Stimulated activated CD4-positive, alpha-beta T cell treated with anti-CD3 and anti-CD28 coated beads, Interleukin-12 subunit alpha, Interleukin-12 subunit beta, amount 100 ng/mL, for 24 hours (primary cell): ENCODE data around the gene AKAP10.
"Not testable (repeated sequence)": the region's sequence is repeated elsewhere in the genome, so short reads cannot be mapped to it uniquely, and the experiment has no call there.

Source experiments
- DNase-seq, 2 experiments: peaks; one replicate each; pipeline ENCODE4 v3.0.0-alpha.2; 2020; ENCODE audit warnings: low read depth in 2 of 2

AKAP10 gene

DNA sequence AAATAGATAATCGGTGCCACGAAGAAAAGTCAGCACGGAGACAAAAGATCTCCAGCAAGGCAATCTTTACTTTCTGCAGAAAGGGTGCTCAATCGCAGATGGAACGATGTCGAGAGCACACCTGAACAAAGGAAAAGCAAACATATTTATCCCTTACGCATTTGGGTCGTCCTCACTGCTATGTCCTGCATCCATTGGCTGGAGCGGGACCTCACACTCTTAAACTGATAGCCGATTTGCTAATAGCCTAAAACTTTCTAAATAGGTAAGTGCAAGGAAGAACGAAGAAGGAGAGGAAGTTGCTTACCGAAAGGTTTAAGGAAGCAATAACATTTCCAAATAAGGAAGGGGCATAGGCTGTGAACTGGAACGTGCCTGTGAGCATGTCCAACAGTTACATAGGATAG is 1.2 kb upstream of the AKAP10 start:
- no peak for DNase-seq

DNA sequence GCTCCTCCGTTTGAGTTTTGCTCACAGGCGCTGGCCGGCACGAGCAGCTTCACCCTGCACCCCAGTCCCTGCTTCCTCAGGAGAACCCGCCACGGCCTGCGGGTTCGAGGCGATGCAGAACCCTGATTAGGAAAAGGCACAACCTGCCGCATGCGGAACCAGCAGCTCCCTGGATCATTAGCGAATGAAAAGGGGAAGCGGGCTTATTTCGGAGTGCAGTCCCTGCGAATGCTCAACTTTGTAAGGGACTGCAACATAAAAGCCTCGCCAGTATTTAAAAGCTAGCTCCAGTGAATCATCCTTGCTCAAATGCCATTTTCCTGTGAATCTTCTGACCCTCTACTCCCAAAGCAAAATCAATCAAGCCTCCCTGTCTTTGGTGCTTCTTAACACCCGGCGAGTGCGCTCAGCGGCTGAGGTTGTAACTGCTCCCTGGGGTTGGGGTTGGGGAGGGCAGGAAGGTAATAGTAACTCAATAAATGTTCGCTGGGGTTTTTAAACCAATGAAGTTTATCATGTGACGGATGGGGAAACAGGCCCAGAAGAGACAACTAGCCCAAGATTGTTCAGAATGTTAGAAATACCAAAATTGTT is 678 bp upstream of the AKAP10 start:
- peak; percentile 15 to 25 for DNase-seq

DNA sequence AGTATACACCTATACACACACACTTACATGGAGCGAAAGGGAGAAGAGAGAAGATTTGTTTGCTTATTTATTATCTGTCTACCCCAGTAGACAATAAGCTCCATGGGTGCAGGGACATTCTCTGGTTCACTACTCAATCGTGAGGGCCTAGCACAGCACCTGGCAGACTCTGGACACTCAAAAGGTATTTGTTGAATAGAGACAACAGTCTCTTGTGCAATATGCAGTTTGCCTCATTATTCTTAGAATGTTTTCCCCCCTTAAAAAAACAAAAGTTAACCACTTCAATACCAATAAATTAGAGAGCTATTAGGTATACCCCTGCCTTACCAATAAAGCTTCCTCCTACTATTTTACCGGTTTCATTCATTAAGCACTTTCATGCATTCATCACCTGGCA is 2.0 kb downstream of the AKAP10 start:
- DNase-seq, result no peak

DNA sequence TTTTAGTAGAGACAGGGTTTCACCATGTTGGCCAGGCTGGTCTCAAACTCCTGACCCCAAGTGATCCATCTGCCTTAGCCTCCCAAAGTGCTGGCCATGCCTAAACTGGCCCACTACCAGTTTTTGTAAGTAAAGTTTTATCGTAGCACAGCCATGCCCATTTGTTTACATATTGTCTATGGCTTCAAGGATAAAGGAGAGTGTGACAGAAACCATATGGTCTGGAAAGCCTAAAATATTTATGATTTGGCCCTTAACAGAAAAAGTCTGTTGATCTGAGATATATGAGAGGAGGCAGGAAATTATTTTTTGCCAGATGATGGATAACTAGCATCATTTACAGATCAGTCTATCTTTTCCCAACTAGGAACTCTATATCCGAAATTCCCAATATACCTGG is 4.5 kb downstream of the AKAP10 start:
- no peak for DNase-seq

DNA sequence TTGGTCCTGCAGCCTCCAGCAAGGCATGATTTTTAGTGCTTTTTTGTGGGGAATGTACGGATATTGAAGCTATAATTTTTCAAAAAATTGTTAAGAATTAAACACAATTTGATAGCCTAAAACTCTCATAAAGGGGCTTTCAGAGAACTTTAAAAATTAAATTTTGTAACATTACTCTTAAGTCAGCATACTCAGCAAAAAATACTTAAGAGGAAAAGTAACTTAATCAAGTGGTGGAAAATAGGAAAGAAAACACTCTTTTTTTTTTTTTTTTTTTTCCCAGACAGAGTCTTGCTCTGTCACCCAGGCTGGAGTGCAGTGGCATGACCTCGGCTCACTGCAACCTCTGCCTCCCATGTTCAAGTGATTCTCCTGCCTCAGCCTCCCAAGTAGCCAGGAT is 14.7 kb downstream of the AKAP10 start:
- not testable (repeated sequence) for DNase-seq

DNA sequence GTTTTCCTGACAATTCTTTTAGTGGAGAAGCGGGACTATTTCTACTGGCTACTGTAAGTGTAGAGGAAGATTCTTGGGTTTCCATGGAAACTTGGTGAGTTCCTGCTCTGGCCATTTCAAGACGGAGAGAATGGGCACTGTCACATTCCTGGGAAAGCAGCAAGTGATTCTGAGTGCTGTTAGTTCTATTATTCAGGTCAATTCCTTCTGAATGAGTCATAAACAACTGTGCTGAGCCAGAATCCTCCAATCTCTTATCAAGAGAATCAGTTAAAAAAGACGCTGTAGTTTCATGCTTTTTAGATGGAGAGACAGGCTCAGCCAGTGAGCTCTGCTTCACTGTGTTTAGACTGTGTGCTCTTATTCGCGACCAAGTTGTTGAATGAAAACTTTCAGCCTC is 19.6 kb downstream of the AKAP10 start:
- no peak for DNase-seq

DNA sequence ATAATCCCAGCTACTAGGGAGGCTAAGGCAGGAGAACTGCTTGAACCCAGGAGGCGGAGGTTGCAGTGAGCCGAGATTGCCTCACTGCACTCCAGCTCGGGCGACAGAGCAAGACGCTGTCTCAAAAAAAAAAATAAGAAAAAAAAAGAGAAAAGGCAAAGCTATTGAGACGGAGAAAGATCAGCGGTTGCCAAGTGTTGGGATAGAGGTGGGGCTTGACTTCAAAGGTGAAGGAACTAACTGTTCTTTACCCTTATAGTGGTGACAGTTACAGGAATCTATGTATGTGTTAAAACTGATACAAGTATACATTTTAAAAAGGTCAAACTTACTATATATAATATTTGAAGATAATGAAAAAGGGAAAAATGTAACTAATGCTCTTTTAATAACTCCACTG is 22.5 kb downstream of the AKAP10 start:
- no peak for DNase-seq

DNA sequence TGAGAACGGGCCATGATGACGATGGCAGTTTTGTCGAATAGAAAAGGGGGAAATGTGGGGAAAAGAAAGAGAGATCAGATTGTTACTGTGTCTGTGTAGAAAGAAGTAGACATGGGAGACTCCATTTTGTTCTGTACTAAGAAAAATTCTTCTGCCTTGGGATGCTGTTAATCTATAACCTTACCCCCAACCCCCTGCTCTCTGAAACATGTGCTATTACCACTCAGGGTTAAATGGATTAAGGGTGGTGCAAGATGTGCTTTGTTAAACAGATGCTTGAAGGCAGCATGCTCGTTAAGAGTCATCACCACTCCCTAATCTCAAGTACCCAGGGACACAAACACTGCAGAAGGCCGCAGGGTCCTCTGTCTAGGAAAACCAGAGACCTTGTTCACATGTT is 26.2 kb downstream of the AKAP10 start:
- DNase-seq, result not testable (repeated sequence)

DNA sequence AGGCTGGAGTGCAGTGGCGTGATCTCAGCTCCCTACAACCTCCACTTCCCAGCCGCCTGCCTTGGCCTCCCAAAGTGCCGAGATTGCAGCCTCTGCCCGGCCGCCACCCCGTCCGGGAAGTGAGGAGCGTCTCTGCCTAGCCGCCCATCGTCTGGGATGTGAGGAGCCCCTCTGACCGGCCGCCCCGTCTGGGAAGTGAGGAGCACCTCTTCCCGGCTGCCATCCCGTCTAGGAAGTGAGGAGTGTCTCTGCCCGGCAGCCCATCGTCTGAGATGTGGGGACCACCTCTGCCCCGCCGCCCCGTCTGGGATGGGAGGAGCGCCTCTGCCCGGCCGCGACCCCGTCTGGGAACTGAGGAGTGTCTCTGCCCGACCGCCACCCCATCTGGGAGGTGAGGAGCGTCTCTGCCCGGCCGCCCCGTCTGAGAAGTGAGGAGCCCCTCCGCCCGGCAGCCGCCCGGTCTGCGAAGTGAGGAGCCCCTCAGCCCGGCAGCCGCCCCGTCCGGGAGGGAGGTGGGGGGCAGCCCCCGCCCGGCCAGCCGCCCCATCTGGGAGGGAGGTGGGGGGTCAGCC is 26.9 kb downstream of the AKAP10 start:
- not testable (repeated sequence) for DNase-seq

DNA sequence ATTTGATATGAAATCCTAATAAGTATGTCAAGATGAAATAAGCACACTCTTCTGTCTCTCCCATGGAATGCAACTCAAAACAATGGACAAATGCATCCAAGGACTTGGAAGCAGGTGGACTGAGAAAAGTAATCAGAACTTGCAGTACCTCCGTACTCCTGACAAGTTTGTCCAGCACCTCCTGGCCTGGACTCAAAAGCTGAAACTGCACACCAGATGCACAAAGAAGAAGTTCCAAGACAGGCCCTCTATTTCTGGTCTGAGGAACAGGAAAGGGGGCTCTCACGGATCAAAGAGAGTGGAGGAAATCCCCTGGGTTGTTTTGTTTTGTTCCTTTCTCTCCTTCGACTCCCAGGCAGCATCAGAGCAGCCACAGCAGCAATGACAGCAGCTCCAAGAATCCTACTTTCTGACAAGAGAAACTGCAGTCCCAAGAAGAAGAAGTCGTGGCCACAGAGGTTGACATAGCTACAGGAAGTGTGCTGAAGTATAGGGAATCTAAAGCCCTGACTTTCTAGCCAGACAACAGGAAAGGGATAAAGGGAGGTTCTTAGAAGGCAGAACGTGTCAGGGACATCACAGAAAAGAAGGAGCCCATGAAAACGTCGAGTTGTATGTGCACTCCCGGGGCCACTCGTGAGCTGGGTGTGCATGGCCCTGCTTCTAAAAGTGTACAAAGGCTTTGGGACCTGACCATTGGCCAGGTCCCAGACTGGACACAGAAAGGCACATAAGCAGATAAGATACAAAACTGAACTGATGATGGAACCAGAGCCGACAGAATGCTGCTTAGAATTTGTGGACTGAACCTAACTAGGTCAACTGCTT is 29.3 kb downstream of the AKAP10 start:
- DNase-seq, result no peak

DNA sequence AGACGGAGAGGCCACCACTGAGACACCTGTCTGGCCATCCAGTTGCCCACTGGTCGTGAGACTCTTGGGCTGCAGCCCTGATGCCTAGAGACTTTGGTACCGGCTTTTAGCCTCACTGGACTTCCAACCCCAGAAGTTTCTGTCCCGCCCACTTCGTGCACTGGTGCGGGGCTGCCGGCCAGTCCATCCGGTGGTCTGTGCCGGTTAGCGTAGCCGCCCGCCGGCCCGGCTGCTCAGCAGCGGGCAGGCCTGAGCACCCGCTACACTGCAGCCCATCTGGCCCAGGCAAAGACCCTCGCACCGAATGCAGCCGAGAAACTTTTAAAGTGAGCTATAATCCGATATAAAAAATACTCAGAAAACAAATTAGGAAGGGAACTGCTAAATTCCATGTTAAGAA is 30.7 kb downstream of the AKAP10 start:
- no peak for DNase-seq

DNA sequence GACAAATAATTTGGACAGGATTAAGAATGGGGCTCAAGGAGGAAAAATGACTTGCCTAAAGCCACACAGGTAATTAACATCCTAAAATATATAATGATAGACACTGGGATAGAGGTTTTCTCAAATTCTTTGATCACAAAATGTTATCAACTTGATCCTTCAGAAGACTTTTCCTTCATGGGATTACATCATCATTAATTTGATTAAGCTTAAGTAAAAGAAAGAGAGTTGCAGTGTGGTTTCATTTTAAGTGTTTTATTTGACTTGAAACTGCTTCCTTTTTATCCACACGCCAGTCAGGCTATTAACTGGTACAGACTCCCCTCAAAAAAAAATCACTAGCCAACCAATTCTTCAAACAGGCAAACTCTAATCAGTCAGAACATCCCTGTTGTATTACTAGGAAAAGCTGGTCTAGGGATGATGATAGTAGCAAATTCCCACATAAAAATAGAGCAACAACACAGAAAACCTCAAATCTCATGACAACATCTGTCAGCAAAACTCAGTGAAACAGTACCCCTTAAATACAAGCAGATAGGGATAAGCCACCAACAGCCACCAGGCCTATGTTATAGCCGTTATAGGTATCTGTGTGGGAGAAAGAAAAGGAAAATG is 32.5 kb downstream of the AKAP10 start:
- no peak for DNase-seq

DNA sequence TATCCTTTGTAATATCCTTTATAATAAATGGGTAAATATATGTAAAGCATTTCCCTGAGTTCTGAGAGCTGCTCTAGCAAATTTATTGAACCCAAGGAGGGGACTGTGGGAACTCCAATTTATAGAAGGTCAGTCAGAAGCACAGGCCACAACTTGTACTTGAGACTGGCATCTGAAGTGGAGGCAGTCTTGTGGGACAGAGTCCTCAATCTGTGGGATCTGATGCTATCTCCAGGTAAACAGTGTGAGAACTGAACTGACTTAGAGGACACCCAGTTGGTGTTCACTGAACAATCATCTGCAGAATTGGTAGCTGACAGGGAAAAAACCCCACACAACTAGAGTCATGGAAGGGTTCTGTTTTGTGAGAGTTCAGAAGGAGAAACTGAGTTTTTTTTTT is 34.0 kb downstream of the AKAP10 start:
- DNase-seq, result no peak

DNA sequence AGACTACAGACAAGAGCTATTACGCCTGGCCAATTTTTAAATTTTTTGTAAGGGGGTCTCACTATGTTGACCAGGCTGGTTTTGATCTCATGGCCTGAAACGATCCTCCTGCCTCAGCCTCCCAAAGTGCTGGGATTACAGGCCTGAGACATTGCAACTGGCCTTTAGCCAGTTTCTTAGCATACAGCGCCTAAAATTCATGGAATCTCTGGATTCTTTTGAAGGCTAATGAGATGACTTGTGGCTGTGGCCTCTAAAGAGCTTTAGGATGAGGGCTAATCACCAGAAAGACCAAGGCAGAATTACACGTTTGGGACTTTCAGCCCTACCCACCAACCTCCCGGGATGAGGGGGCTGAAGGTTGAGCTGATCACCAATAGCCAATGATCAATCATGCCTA is 34.6 kb downstream of the AKAP10 start:
- DNase-seq, result no peak

DNA sequence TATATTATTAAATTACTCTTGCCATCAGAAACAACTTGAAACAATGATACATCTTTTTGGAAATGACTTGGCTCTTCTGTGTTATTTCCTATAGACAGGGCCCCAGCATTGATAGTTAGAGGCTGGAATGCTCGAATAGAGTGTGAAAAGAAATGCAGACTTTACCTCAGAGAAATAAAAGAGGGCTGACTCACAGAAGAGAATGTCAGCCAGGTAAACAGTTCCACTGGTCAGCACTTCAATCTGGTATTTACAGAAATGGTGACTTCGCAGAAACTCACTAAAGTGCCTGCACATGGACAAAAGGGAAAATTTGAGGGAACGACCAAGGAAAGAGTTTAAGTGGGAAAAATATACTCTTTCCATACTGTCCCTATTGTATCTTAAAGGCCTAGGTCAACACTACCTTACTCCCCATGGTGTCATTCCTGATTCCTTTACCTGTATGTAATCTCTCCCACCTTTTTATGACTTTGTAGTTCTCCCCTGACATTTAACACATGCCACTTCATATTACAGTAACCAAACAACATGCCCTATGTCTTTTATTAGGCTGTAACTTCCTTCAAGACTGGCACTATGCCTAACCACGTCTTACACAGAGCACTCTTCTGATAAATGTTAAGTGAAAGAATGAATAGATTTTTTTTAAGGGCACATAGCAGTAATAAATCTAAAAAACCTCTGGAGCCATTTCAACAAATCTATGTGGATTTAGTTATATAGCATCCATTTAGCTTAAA is 36.7 kb downstream of the AKAP10 start:
- no peak for DNase-seq

DNA sequence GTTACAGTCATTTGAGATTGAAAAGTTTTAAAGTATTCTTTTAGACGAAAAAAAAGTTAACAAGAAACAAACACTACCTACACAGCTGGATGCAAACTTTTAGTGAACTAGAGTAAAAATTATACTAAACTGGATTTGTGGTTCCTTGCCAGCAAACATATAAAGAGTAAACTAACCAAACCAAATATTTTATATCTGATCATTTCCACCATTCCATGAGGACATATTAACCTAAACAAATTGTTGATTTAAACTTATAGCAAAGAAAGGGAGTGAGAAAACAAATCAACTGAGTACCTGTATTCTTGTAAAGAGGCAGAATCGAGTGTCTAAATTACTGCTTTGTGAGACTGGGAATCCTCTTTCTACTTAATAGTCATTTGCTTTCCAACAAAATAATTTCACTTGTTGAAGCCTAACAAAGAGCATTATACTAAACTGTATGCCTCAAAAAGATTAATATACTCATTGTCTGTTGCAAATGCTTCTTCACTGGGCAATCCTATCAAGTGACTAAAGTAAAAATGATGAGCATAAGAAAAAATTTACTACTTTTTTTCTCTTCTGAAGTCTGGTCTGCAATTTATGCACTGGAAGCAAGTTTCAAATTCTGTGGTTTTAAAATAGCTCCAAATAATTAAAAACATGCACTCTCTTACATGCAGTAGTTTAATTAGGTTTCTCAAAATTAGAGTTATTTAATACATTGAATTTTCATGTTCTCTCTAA is 37.5 kb downstream of the AKAP10 start:
- no peak for DNase-seq

DNA sequence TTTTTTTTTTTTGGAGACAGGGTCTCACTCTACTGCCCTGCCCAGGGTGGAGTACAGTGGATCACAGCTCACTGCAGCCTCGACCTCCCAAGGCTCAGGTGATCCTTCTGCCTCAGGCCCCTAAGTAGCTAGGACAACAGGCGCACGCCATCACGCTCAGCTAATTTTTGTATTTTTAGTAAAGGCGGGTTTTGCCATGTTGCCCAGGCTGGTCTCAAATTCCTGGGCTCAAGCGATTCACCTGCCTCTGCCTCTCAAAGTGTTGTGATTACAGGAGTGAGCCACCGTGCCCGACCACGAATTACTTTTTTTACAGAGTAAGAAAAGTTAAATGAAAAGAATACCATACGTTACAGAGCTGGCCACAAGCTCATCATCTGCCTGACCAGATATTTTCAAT is 38.9 kb downstream of the AKAP10 start:
- no peak for DNase-seq

DNA sequence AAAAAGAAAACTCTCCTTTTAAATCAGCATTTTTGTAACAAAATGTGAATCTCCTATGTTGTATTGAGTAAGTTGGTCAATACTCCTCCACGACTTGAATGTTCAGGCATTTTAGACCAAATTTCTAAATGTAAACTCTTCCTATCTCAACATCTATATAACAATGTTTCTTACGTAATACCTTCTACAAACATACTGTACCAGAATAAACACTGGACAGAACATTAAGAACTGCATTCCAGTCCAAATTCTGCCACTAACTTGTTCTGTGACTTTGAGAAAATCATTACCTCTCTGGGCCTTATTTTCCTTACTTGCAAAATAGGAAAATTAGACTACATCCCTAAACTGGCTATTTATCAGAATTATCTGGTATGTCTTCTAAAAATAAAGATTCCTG is 40.1 kb downstream of the AKAP10 start:
- no peak for DNase-seq

DNA sequence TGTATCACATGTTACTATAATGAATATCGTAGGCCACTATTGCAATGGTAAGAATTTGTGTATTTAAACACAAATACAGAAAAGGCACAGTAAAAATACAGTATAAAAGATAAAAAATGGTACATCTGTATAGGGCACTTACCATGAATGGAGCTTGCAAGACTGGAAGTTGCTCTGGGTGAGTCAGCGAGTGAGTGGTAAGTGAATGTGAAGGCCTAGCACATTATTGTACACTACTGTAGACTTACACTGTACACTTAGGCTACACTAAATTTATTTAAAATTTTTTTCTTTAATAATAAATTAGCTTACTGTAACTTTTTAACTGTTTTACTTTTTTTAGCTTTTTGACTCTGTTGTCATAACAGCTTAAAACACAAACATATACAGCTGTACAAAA is 42.5 kb downstream of the AKAP10 start:
- no peak for DNase-seq

DNA sequence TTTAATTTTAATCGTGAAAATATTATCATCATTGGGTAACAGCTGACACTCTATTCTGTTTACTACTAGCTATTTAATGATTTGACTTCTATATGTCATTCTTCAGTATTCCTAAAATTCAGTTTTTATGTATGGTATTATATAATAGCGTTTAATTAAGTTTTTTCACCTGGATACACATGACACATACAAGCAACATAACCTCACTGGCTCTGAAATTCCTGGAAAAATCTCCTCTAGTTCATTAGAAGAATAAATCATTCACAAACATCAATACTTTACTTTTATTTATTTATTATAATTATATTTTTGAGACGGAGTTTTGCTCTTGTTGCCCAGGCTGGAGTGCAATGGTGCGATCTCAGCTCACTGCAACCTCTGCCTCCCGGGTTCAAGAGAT is 44.0 kb downstream of the AKAP10 start:
- no peak for DNase-seq

DNA sequence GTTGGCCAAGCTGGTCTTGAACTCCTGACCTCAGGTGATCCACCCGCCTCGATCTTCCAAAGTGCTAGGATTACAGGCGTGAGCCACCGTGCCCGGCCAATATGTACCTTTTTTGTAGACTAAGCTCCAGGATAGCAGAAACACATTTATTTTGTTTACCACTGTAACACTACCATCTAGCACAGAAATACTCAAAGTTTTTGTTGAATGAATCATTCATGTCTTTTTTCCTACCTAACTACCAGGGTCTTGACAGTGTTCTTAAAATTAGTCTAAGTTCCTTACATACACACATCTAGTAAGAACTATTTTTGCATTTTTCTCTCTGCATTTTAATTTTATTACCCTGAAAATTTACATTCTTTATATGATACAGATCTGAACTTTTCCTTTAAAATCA is 44.4 kb downstream of the AKAP10 start:
- no peak for DNase-seq
